Activated T-cell treated with anti-CD3 and anti-CD28 coated beads for 48 hours (primary cell): ENCODE results near the gene RAI14.
"Not testable (repeated sequence)": the region's sequence is repeated elsewhere in the genome, so short reads cannot be mapped to it uniquely, and the experiment has no call there.

Experiments
- DNase-seq: peaks from one replicate; pipeline ENCODE4 v3.0.0-alpha.2; 2020; ENCODE audit warnings: low read depth

The RAI14 gene

GRCh38 chr5:34699155-34700077 is 43.3 kb downstream of the RAI14 start:
- no peak for DNase-seq

GRCh38 chr5:34700078-34700452 is 43.9 kb downstream of the RAI14 start:
- no peak for DNase-seq

GRCh38 chr5:34701442-34701841 is 45.3 kb downstream of the RAI14 start:
- DNase-seq: not testable (repeated sequence)

GRCh38 chr5:34703767-34704713 is 47.9 kb downstream of the RAI14 start:
- DNase-seq: no peak

- DNase-seq: no peak
Observed at GRCh38 chr5:34706084-34706483, 50.0 kb downstream of the RAI14 start.

GRCh38 chr5:34707451-34708107 is 51.5 kb downstream of the RAI14 start:
- DNase-seq: no peak

- no peak for DNase-seq
Observed at GRCh38 chr5:34708777-34709176, 52.6 kb downstream of the RAI14 start.

- no peak for DNase-seq
Observed at GRCh38 chr5:34709861-34710673, 53.9 kb downstream of the RAI14 start.

GRCh38 chr5:34712565-34712964 is 56.4 kb downstream of the RAI14 start:
- DNase-seq: no peak

GRCh38 chr5:34715711-34716110 is 59.6 kb downstream of the RAI14 start:
- no peak for DNase-seq

GRCh38 chr5:34716986-34717385 is 60.9 kb downstream of the RAI14 start:
- no peak for DNase-seq

- DNase-seq: no peak
Observed at GRCh38 chr5:34717426-34718327, 61.5 kb downstream of the RAI14 start.

GRCh38 chr5:34718516-34718915 is 62.4 kb downstream of the RAI14 start:
- DNase-seq: no peak

- DNase-seq: no peak
Observed at GRCh38 chr5:34719029-34719428, 62.9 kb downstream of the RAI14 start.

GRCh38 chr5:34721327-34721726 is 65.2 kb downstream of the RAI14 start:
- DNase-seq: no peak

GRCh38 chr5:34722183-34722582 is 66.1 kb downstream of the RAI14 start:
- DNase-seq: no peak

GRCh38 chr5:34724741-34725140 is 68.6 kb downstream of the RAI14 start:
- DNase-seq: no peak

GRCh38 chr5:34727166-34727749 is 71.1 kb downstream of the RAI14 start:
- DNase-seq: not testable (repeated sequence)

- DNase-seq: no peak
Observed at GRCh38 chr5:34728236-34728635, 72.1 kb downstream of the RAI14 start.
